ENCODE data around the gene MITF.

MITF gene

DNA sequence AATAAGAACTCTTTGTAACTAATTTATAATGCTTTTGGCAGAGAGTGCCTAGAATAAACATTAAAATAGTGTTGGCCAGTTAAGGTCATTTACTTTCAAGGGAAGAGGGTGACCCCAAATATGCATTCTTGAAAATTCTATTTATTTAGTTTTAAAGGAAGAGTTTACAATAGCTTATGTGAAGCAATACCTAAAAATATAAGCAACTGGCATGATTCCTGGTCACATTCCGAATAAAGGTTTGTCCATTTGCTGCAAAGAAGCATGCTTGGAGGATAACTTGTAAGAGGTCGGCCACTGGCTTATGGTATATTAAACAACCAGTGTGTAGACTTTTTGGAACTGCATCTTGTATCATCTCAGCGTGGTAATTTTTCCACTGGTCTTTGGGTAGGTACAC, 10.2 kb downstream of the MITF start:
- no peaks in the 10 kb centered on the region for H4K20me1 ChIP-seq (ENCODE audit: control insufficient read depth, insufficient read depth, low read depth, low read length)
- H3K9me2 ChIP-seq (replicated peaks; ENCODE audit: control insufficient read depth, low read length), result no peaks in the 10 kb centered on the region
- TF ChIP-seq EZH2phosphoT487 (IDR thresholded peaks at IDR 0.05; ENCODE audit: borderline replicate concordance, low read length), result no peak
- TF ChIP-seq, protein P1, sequence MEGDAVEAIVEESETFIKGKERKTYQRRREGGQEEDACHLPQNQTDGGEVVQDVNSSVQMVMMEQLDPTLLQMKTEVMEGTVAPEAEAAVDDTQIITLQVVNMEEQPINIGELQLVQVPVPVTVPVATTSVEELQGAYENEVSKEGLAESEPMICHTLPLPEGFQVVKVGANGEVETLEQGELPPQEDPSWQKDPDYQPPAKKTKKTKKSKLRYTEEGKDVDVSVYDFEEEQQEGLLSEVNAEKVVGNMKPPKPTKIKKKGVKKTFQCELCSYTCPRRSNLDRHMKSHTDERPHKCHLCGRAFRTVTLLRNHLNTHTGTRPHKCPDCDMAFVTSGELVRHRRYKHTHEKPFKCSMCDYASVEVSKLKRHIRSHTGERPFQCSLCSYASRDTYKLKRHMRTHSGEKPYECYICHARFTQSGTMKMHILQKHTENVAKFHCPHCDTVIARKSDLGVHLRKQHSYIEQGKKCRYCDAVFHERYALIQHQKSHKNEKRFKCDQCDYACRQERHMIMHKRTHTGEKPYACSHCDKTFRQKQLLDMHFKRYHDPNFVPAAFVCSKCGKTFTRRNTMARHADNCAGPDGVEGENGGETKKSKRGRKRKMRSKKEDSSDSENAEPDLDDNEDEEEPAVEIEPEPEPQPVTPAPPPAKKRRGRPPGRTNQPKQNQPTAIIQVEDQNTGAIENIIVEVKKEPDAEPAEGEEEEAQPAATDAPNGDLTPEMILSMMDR (IDR thresholded peaks at IDR 0.05; ENCODE audit: low read depth, low read length, poor library complexity, severe bottlenecking), result no peak
- H3K4me3 ChIP-seq (ENCODE audit: low read length), result no peak overlapping the region
- no peaks in the 10 kb centered on the region for H3K9me3 ChIP-seq (ENCODE audit: control insufficient read depth, insufficient read depth, low read length)
- no peaks in the 10 kb centered on the region for H3K79me2 ChIP-seq (ENCODE audit: control insufficient read depth, low read length)
- H3K4me2 ChIP-seq (ENCODE audit: low read length), result no peak overlapping the region
- H3K4me1 ChIP-seq (ENCODE audit: control insufficient read depth, low read length), result no peaks in the 10 kb centered on the region
- no peaks in the 10 kb centered on the region for H3K36me3 ChIP-seq (ENCODE audit: control insufficient read depth, low read length)
- no peak overlapping the region for H3K27ac ChIP-seq (ENCODE audit: low read depth, low read length)
- no peaks in the 10 kb centered on the region for H3F3A ChIP-seq (ENCODE audit: control insufficient read depth, insufficient read depth)
- no peaks in the 10 kb centered on the region for H3K27me3 ChIP-seq (ENCODE audit: control insufficient read depth, low read length)

GRCh38 chr3:69750549-69750948, 11.3 kb downstream of the MITF start:
- Histone ChIP-seq H3K4me3 (ENCODE audit: low read length) (no peak overlapping the region), H3K9me2 (replicated peaks; ENCODE audit: control insufficient read depth, low read length) (no peaks in the 10 kb centered on the region), H3K27me3 (ENCODE audit: control insufficient read depth, low read length) (no peaks in the 10 kb centered on the region), H4K20me1 (ENCODE audit: control insufficient read depth, insufficient read depth, low read depth, low read length) (no peaks in the 10 kb centered on the region), H3K27ac (ENCODE audit: low read depth, low read length) (no peak overlapping the region), H3K4me1 (ENCODE audit: control insufficient read depth, low read length) (no peaks in the 10 kb centered on the region), H3K79me2 (ENCODE audit: control insufficient read depth, low read length) (no peaks in the 10 kb centered on the region), H3K9me3 (ENCODE audit: control insufficient read depth, insufficient read depth, low read length) (no peaks in the 10 kb centered on the region), H3F3A (ENCODE audit: control insufficient read depth, insufficient read depth) (no peaks in the 10 kb centered on the region), H3K36me3 (ENCODE audit: control insufficient read depth, low read length) (no peaks in the 10 kb centered on the region), H3K4me2 (ENCODE audit: low read length) (no peak overlapping the region)
- TF ChIP-seq, protein P1 (IDR thresholded peaks at IDR 0.05; ENCODE audit: low read depth, low read length, poor library complexity, severe bottlenecking), result no peak
- TF ChIP-seq EZH2phosphoT487 (IDR thresholded peaks at IDR 0.05; ENCODE audit: borderline replicate concordance, low read length), result no peak

GRCh38 chr3:69751074-69751476, 11.8 kb downstream of the MITF start:
- H3K4me1 ChIP-seq (ENCODE audit: control insufficient read depth, low read length), result no peaks in the 10 kb centered on the region
- no peak overlapping the region for H3K27ac ChIP-seq (ENCODE audit: low read depth, low read length)
- H3K9me3 ChIP-seq (ENCODE audit: control insufficient read depth, insufficient read depth, low read length), result no peaks in the 10 kb centered on the region
- no peaks in the 10 kb centered on the region for H3K36me3 ChIP-seq (ENCODE audit: control insufficient read depth, low read length)
- no peaks in the 10 kb centered on the region for H3K9me2 ChIP-seq (replicated peaks; ENCODE audit: control insufficient read depth, low read length)
- no peaks in the 10 kb centered on the region for H3K27me3 ChIP-seq (ENCODE audit: control insufficient read depth, low read length)
- no peaks in the 10 kb centered on the region for H3F3A ChIP-seq (ENCODE audit: control insufficient read depth, insufficient read depth)
- no peaks in the 10 kb centered on the region for H3K79me2 ChIP-seq (ENCODE audit: control insufficient read depth, low read length)
- no peak overlapping the region for H3K4me3 ChIP-seq (ENCODE audit: low read length)
- no peaks in the 10 kb centered on the region for H4K20me1 ChIP-seq (ENCODE audit: control insufficient read depth, insufficient read depth, low read depth, low read length)
- no peak overlapping the region for H3K4me2 ChIP-seq (ENCODE audit: low read length)
- TF ChIP-seq EZH2phosphoT487 (IDR thresholded peaks at IDR 0.05; ENCODE audit: borderline replicate concordance, low read length), result no peak
- TF ChIP-seq, protein P1 (IDR thresholded peaks at IDR 0.05; ENCODE audit: low read depth, low read length, poor library complexity, severe bottlenecking), result no peak

GRCh38 chr3:69752241-69752640, 13.0 kb downstream of the MITF start:
- Histone ChIP-seq H3K79me2 (ENCODE audit: control insufficient read depth, low read length) (no peaks in the 10 kb centered on the region), H3K9me3 (ENCODE audit: control insufficient read depth, insufficient read depth, low read length) (no peaks in the 10 kb centered on the region), H3K4me1 (ENCODE audit: control insufficient read depth, low read length) (no peaks in the 10 kb centered on the region), H3K9me2 (replicated peaks; ENCODE audit: control insufficient read depth, low read length) (no peaks in the 10 kb centered on the region), H3F3A (ENCODE audit: control insufficient read depth, insufficient read depth) (no peaks in the 10 kb centered on the region), H3K27ac (ENCODE audit: low read depth, low read length) (no peak overlapping the region), H3K4me3 (ENCODE audit: low read length) (no peak overlapping the region), H3K36me3 (ENCODE audit: control insufficient read depth, low read length) (no peaks in the 10 kb centered on the region), H4K20me1 (ENCODE audit: control insufficient read depth, insufficient read depth, low read depth, low read length) (no peaks in the 10 kb centered on the region), H3K27me3 (ENCODE audit: control insufficient read depth, low read length) (no peaks in the 10 kb centered on the region), H3K4me2 (ENCODE audit: low read length) (no peak overlapping the region)
- TF ChIP-seq, protein P1 (IDR thresholded peaks at IDR 0.05; ENCODE audit: low read depth, low read length, poor library complexity, severe bottlenecking), result no peak
- TF ChIP-seq EZH2phosphoT487 (IDR thresholded peaks at IDR 0.05; ENCODE audit: borderline replicate concordance, low read length), result no peak
